Astrocyte (in vitro differentiated cells and primary cell): ENCODE data around the gene BMPR1B.

Experiments used
- CTCF ChIP-seq: IDR thresholded peaks from 2 replicates; pipeline ENCODE4 v1.5.1; 2011; ENCODE audit warnings: low read depth, mild to moderate bottlenecking, inconsistent platforms, low read length, moderate library complexity; ENCODE audit not compliant: insufficient read depth
- EZH2 ChIP-seq: IDR thresholded peaks from 2 replicates; pipeline ENCODE4 v1.6.1; 2012; ENCODE audit warnings: mild to moderate bottlenecking, low read length, inconsistent platforms; ENCODE audit not compliant: insufficient read depth

DNA sequence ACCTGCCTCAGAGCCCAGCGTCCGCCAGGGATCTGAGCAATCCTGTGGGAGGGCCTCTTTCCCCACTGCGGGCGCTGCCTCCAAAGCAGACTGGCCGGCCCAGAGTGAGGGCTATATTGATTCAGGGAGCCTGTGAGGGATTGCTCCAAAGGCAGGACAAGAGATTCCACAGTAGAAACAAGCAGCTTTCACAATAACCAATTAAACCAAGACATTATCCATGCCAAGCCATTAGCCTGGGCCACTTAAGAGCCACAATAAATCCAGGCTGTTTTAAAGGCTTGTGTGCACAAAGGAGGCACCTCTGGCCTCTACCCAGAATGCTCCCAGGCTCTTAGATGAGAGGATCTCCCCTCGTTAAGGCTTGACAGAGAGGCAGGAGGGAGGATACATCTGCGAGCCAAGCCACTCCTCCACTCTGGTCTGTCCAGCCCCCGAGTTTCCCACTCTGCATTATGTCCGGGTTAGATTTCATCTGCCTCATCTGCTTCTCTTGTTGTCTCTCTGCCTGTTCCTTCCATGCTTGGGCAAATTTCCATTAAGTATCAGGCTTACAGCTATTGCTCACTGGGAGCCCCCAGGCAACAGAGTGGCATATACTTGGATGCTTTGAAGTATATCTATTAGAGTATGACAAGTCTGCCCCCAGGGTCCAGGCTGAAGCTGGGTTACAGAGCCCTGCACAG is 433.1 kb downstream of the BMPR1B start:
- no peak for TF ChIP-seq CTCF
- TF ChIP-seq EZH2, result no peak
